HG03025 (cell line): ENCODE measurements around the gene TTBK1.

Experiments
- ATAC-seq: cut with Tn5 transposase; IDR thresholded peaks from one replicate; pipeline ENCODE4 v1.9.1; 2021; ENCODE audit warnings: mild to moderate bottlenecking, moderate library complexity; ENCODE audit not compliant: unreplicated experiment, low FRiP score

Gene TTBK1

GRCh38 chr6:43254138-43254817, 11.0 kb downstream of the TTBK1 start:
- no peak for ATAC-seq

- no peak for ATAC-seq
These were observed 11.6 kb downstream of the TTBK1 start for GRCh38 chr6:43254846-43255245.

- no peak for ATAC-seq
These were observed 12.2 kb downstream of the TTBK1 start for GRCh38 chr6:43255408-43256054.

- ATAC-seq = no peak
These were observed 13.5 kb downstream of the TTBK1 start for GRCh38 chr6:43256670-43257366.

- no peak for ATAC-seq
These were observed 14.3 kb downstream of the TTBK1 start for GRCh38 chr6:43257367-43258145.

GRCh38 chr6:43258180-43258579, 14.9 kb downstream of the TTBK1 start:
- no peak for ATAC-seq

- no peak for ATAC-seq
These were observed 15.8 kb downstream of the TTBK1 start for GRCh38 chr6:43258807-43259686.

- ATAC-seq = no peak
These were observed 17.5 kb downstream of the TTBK1 start for GRCh38 chr6:43260791-43261190.

GRCh38 chr6:43261198-43261597, 17.9 kb downstream of the TTBK1 start:
- no peak for ATAC-seq

- ATAC-seq = no peak
These were observed 18.9 kb downstream of the TTBK1 start for GRCh38 chr6:43262000-43262779.

- ATAC-seq = no peak
These were observed 19.6 kb downstream of the TTBK1 start for GRCh38 chr6:43262780-43263313.

GRCh38 chr6:43263314-43264178, 20.3 kb downstream of the TTBK1 start:
- ATAC-seq = no peak

- ATAC-seq = no peak
These were observed 21.4 kb downstream of the TTBK1 start for GRCh38 chr6:43264599-43265145.

GRCh38 chr6:43265564-43265963, 22.3 kb downstream of the TTBK1 start:
- ATAC-seq = no peak

GRCh38 chr6:43267619-43268354, 24.5 kb downstream of the TTBK1 start:
- ATAC-seq = no peak

- ATAC-seq = no peak
These were observed 25.0 kb downstream of the TTBK1 start for GRCh38 chr6:43268355-43268700.

- no peak for ATAC-seq
These were observed 25.5 kb downstream of the TTBK1 start for GRCh38 chr6:43268782-43269272.
